Stimulated activated CD4-positive, alpha-beta T cell treated with anti-CD3 and anti-CD28 coated beads, TNF-alpha, amount 100 ng/mL, for 1 hour (primary cell): Measurements from ENCODE around the gene CDK4.

Experiments
- DNase-seq, 3 donors: peaks; one replicate each; pipeline ENCODE4 v3.0.0-alpha.2; 2020; ENCODE audit warnings: low read depth in 3 of 3, low spot score in 1 of 3

The CDK4 gene

GRCh38 chr12:57757771-57758170 lies 5.7 kb upstream of the CDK4 start:
- DNase-seq = no peak

- DNase-seq = peak in 2 of 3 donors; percentile 39 to 56
These were observed 4.6 kb upstream of the CDK4 start for GRCh38 chr12:57756406-57757341.

GRCh38 chr12:57755454-57756372 lies 3.6 kb upstream of the CDK4 start:
- DNase-seq = no peak

GRCh38 chr12:57755194-57755453 lies 3.0 kb upstream of the CDK4 start:
- DNase-seq = no peak

- DNase-seq = peak; percentile 64 to 67 (median 65)
These were observed 2.5 kb upstream of the CDK4 start, which contains the start of gene MARCHF9 for GRCh38 chr12:57754411-57755193. TSS of gene MARCHF9 (plus strand) at chr12:57755103. CDS start at chr12:57755529, 426 bp downstream.

GRCh38 chr12:57753756-57754337 lies 1.7 kb upstream of the CDK4 start:
- DNase-seq = no peak

GRCh38 chr12:57752668-57753000 lies 524 bp upstream of the CDK4 start:
- no peak for DNase-seq

GRCh38 chr12:57751432-57751787 lies 700 bp downstream of the CDK4 start:
- no peak for DNase-seq

GRCh38 chr12:57750561-57751431 lies 1.3 kb downstream of the CDK4 start:
- DNase-seq = no peak

GRCh38 chr12:57749061-57749460 lies 3.0 kb downstream of the CDK4 start:
- DNase-seq = no peak

- no peak for DNase-seq
These were observed 6.1 kb downstream of the CDK4 start for GRCh38 chr12:57746025-57746424.

GRCh38 chr12:57745485-57745881 lies 6.6 kb downstream of the CDK4 start:
- no peak for DNase-seq

- DNase-seq = peak; percentile 79 to 85 (median 83)
These were observed 7.2 kb downstream of the CDK4 start, which contains the start of gene TSPAN31 for GRCh38 chr12:57744777-57745484. TSS of gene TSPAN31 (plus strand) at chr12:57745039. CDS start at chr12:57745155, 116 bp downstream.

- peak in 2 of 3 donors; percentile 36 to 66 for DNase-seq
These were observed 7.8 kb downstream of the CDK4 start for GRCh38 chr12:57744194-57744776.

- no peak for DNase-seq
These were observed 8.3 kb downstream of the CDK4 start for GRCh38 chr12:57743769-57744168.

GRCh38 chr12:57741844-57742738 lies 10.0 kb downstream of the CDK4 start:
- DNase-seq = peak in 2 of 3 donors; percentile 51 to 53

- DNase-seq = no peak
These were observed 10.7 kb downstream of the CDK4 start for GRCh38 chr12:57741413-57741789.
